GM21717 (cell line): Measurements from ENCODE around the gene BTD.
A peak's percentile ranks its signal among the peaks of the same experiment; 100 is the strongest.

Experiments used
- ATAC-seq: cut with Tn5 transposase; IDR thresholded peaks from one replicate; pipeline ENCODE4 v1.9.1; 2021; ENCODE audit warnings: mild to moderate bottlenecking, moderate library complexity; ENCODE audit not compliant: unreplicated experiment

Gene BTD, protein sequence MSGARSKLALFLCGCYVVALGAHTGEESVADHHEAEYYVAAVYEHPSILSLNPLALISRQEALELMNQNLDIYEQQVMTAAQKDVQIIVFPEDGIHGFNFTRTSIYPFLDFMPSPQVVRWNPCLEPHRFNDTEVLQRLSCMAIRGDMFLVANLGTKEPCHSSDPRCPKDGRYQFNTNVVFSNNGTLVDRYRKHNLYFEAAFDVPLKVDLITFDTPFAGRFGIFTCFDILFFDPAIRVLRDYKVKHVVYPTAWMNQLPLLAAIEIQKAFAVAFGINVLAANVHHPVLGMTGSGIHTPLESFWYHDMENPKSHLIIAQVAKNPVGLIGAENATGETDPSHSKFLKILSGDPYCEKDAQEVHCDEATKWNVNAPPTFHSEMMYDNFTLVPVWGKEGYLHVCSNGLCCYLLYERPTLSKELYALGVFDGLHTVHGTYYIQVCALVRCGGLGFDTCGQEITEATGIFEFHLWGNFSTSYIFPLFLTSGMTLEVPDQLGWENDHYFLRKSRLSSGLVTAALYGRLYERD

GRCh38 chr3:15601399-15602145 is at the start of gene BTD, which contains the start of gene HACL1:
Gene BTD (plus strand): TSS chr3:15601745. CDS start chr3:15635440, 33,695 bp downstream.
Gene HACL1 (minus strand): TSS chr3:15601569. CDS start chr3:15601463, 106 bp downstream.
- ATAC-seq, result peak; percentile 94

DNA sequence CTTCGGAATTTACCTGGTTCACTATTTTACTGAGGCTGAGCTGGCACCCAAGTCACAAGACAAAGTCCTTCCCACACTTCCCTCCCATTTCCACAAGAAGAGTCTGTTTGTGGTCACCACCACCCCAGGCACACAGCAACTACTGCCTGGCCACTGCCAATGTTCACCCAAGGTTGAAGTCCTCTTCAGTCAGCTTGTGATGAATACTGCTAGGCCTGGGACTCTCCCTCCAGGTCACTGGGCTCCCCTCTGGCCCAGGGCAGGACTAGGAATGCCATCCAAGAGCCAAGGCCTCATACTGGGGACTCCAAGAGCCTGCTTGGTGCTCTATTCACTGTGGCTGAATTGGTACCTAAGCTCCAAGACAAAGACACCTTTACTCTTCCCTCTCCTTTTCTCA is 49.6 kb upstream of the BTD start:
- ATAC-seq, result no peak

GRCh38 chr3:15553749-15554148 is 47.8 kb upstream of the BTD start:
- no peak for ATAC-seq

GRCh38 chr3:15556512-15556911 is 45.0 kb upstream of the BTD start:
- ATAC-seq, result peak; percentile 84

DNA sequence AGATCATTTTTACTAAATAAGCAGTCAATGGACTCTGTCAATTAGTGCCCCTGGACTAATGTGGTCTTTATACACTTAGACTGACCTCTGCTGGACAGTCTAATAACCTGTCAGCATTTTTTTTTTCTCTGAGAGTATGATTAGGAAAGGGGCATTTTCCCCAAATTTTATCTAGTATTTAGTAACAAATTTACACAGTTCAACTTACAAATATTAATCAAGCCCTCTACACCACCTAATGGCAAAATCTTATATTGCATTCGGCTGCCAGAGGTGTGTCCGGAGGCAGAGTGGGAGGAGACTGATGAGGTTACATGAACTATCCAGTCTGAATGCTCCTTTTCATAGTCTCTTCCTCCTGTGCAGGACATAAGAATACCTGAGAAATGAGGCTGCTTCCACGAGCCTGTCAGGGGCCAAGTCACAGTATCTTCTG is 44.0 kb upstream of the BTD start:
- peak; percentile 57 for ATAC-seq

DNA sequence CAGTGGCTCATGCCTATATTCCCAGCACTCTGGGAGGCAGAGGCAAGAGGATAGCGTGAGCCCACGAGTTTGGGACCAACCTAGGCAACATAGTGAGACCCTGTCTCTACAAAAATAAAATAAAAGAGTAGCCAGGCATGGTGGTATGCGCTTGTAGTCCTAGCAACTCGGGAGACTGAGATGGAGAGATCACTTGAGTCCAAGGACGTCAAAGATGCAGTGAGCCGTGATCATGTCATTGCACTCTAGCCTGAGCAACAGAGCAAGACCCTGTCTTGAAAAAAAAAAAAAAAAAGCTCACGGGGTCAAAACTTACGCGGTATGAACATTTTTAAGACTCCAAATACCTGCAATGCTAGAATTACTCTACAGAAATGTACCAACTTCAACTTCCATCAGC is 43.0 kb upstream of the BTD start:
- ATAC-seq, result no peak

- no peak for ATAC-seq
These were observed 39.0 kb upstream of the BTD start for GRCh38 chr3:15562560-15562959.

- no peak for ATAC-seq
These were observed 38.4 kb upstream of the BTD start for GRCh38 chr3:15563190-15563589.

DNA sequence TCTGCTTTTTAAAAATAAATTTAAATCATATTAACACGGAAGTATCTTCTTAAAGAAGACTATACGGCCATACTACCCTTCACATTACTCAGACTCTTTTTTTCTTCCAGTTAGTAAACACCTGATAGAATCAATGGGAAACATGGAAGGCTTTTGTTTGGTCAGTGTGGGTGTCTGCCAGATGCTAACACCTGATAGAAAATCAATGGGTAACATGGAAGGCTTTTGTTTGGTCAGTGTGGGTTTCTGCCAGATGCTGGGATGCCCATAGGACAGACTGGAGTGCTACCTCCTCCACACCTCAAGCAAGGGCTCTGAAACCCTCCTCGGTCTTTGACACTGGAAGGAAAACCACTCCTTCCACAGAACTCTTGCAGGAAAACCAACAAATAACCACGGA is 29.4 kb upstream of the BTD start:
- ATAC-seq, result no peak

GRCh38 chr3:15575446-15575845 is 26.1 kb upstream of the BTD start:
- no peak for ATAC-seq

DNA sequence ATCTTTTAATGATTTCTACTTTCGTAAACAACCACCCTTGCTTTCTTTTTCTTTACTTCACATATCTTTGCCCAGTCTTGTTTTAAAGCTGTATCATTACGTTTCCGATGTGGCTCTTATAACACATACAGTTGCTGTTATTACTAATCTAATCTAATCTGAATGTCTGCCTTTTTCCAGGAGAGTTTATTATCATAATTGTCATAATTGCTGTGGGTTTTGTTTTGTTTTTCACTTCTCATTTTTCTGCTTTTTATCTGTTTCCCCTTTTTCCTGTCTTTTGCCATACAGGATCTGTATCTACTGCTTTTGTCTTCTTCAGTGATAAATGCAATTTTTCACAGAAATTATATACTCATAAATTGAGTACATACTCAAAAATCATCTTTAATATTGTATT is 25.1 kb upstream of the BTD start:
- ATAC-seq, result no peak

DNA sequence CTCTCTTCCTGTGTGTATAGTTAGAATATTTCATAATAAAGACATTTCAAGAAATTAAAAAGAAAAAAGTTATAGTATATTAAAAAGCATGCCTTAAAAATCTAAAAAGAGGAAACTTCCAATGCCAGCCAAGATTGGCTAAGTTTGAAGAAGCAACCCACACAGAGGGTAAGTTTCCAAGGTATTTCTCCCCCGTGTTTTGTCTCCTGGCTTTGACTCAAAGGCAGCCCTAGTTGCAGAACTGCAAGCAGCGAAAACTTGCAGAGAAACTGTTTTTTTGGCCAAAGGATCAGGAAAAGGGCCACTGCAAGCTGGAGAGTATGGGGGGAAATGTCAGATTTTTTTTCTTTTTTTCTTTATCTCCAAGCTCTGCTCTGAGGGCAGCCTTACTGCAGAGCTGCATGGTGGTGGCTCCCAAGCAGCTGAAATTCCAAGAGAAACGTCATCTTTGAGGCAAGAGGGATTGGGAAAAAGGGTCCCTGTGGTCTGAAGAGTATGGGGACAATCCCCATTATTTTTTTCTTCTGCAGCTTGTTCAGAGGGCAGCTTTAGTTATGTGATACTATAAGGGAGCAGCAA is 23.2 kb upstream of the BTD start:
- ATAC-seq, result no peak

- ATAC-seq, result no peak
These were observed 22.5 kb upstream of the BTD start for GRCh38 chr3:15579051-15579450.

GRCh38 chr3:15581471-15582394 is 19.8 kb upstream of the BTD start:
- ATAC-seq, result no peak

DNA sequence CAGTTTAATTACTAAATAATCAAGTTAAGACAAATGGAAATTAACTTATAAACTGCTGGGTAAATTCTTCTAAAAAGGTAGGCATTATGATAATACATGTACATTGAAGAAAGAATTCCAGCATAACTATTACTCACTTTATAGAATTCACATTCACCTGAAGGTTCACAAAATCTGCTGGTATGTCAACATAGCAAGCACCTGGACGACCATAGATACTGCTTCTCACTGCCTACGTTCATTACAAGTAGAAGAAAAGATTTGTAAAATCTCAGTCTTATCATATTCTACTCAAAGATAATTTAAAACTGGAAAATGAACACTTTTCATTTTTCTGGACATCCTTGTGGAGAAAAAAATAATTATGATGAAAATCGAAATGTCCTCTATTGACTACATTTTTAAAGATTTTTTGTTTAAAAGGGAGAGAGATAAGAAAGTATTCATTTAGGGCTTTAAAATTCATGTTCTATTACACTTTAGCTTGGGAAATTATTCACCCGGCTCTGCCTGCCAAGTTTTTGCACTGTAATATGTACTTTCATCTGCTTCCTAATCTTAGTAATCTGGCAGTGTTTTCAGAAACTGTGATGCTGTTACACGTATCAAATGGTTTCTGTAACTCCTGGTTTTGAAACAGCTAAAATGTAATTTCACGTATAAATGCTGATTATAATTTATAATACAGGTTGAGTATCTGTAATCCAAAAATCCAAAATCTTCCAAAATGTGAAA is 16.3 kb upstream of the BTD start:
- no peak for ATAC-seq

- ATAC-seq, result no peak
These were observed 10.3 kb upstream of the BTD start for GRCh38 chr3:15591242-15591641.

DNA sequence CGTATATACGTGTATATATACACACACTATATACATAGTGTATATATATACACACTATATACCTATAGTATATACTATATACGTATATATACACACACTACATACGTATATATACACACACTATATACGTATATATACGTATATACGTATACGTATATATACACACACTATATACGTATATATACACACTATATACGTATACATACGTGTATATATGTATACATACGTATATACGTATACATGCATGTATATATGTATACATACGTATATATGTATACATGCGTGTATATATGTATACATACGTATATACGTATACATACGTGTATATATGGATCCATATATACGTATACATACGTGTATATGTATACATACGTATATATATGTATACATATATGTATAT is 9.6 kb upstream of the BTD start:
- no peak for ATAC-seq

GRCh38 chr3:15592968-15593367 is 8.6 kb upstream of the BTD start:
- no peak for ATAC-seq

DNA sequence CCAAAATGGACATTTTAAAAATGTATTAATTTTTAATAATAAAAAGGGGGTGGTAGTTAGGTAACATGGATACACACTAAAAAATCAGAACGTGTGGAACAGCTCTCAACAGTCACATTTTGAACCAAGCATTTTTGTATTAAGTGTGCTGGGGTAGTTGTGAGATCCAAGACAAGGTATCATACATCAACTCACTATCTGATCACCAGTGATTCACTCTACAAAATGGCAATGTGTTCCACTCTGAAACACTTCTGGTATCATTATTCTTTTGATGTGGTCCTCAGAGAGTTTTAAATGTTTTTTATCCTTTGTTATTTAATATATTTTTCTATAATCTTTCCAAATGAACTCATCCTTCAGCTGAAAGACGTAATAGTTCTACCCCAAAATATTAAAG is 5.6 kb upstream of the BTD start:
- no peak for ATAC-seq

- ATAC-seq, result peak; percentile 4
These were observed 523 bp upstream of the BTD start for GRCh38 chr3:15601046-15601398.
